Fibroblast of villous mesenchyme (primary cell): Measurements from ENCODE around the gene ASB18. TPM values are rescaled to one million over a fixed set of nuclear protein-coding genes. Genes with fewer than 3 reads are reported as not detected.

Experiments
- DNase-seq: peaks from one replicate; pipeline ENCODE4 v3.0.0-alpha.2; 2010; ENCODE audit warnings: low read depth
- H3K4me3 ChIP-seq: 2 replicates; pipeline ENCODE4 v1.5.1; 2011; ENCODE audit warnings: low read depth, mild to moderate bottlenecking, low read length
- CTCF ChIP-seq: IDR thresholded peaks from 2 replicates; pipeline ENCODE4 v1.5.1; 2012; ENCODE audit warnings: low read depth, mild to moderate bottlenecking, low read length; ENCODE audit not compliant: insufficient read depth
- total RNA-seq: library from RNA; depleted of rRNA; stranded (reverse); fragments of >200 nt; gene quantifications from 2 replicates; pipeline ENCODE4 v1.2.3, GENCODE V29; 2012

The ASB18 gene
- total RNA-seq, 1 donor: not detected

DNA sequence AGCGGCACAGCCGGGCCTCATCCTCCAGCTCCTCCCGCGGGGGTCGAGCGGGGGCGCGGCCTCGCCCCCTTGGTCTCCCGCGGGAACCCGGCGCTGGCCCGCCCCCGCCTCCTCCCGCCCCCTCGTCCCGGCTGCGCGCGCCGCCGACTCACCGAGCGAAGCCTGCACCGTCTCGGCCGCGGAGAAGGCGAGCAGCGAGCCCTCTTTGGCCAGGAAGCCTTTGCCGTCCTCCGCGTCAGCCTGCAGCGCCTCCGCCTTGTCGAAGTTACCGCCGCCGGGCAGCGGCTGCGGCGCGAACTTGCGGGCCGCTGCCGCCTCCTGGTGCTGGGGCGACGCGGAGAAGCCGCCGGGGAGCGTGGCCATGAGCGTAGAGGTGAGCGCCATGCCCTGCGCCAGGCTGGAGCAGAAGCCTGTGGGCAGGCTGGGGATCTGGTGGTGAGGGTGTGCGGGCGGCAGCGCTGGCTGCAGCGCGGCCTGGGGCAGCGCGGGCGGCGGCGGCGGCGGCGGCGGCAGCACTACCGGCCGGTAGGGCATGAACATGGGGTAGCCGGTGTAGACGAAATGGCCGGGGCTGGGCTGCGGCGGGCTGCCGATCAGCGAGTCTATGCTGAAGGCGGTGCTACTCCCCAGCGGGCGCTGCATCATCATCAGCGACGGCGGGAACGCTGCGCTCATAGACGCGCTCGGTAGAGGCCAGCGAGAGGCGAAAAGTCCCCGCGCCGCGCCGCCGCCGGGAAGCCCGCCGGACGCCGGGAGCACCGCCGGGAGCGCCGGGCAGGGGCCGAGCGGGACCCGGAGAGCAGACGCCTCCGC, 96.7 kb downstream of the ASB18 start:
- DNase-seq: peak; percentile 59
- TF ChIP-seq CTCF: peak; percentile 27
- H3K4me3 ChIP-seq: peak overlapping the region; percentile 63

GRCh38 chr2:236166796-236167296, 97.4 kb downstream of the ASB18 start:
- DNase-seq: no peak
- no peak for TF ChIP-seq CTCF
- peak overlapping the region; percentile 63 for H3K4me3 ChIP-seq

- TF ChIP-seq CTCF: no peak
- H3K4me3 ChIP-seq: peak overlapping the region; percentile 63
- peak; percentile 18 for DNase-seq
Measured at GRCh38 chr2:236165842-236166795, 98.1 kb downstream of the ASB18 start.

- no peak for DNase-seq
- H3K4me3 ChIP-seq: peak overlapping the region; percentile 62
- TF ChIP-seq CTCF: no peak
Measured at GRCh38 chr2:236164925-236165841, 99.0 kb downstream of the ASB18 start.

GRCh38 chr2:236164201-236164924, 99.8 kb downstream of the ASB18 start:
- H3K4me3 ChIP-seq: peak overlapping the region; percentile 62
- no peak for TF ChIP-seq CTCF
- peak; percentile 55 for DNase-seq
